A673 (cell line): ENCODE measurements around the gene HMGXB3.
"Not testable (repeated sequence)": the region's sequence is repeated elsewhere in the genome, so short reads cannot be mapped to it uniquely, and the experiment has no call there.

Source experiments
- EZH2 ChIP-seq: fragments of 200-600 bp; sonication (generic); IDR thresholded peaks from 2 replicates; pipeline ENCODE4 v1.6.1; 2017; ENCODE audit warnings: borderline replicate concordance, low read depth, mild to moderate bottlenecking, mixed read lengths, antibody characterized with exemption, low read length; ENCODE audit not compliant: poor library complexity, severe bottlenecking
- TF ChIP-seq, protein P1 (sequence below): fragments of 300-800, 200-600 bp; sonication (generic); conservative IDR thresholded peaks from 2 replicates; pipeline ENCODE4 v1.5.1; 2017; ENCODE audit warnings: low read depth, mild to moderate bottlenecking, antibody characterized with exemption, low read length, moderate library complexity, mixed read lengths

DNA sequence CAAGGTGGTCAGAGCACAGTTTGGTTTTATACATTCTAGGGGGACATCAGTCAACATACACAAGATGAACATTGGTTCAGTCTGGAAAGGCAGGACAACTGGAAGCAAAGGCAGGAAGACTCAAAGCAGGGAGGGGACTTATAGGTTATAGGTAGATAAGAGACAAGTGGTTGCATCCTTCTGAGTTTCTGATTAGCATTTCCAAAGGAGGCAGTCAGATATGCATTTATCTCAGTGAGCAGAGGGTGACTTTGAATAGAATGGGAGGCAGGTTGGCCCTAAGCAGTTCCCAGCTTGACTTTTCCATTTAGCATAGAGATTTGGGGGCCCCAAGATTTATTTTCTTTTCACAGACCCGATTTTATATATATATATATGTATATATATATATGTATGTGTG, 27.5 kb downstream of the HMGXB3 start:
- TF ChIP-seq, protein P1, sequence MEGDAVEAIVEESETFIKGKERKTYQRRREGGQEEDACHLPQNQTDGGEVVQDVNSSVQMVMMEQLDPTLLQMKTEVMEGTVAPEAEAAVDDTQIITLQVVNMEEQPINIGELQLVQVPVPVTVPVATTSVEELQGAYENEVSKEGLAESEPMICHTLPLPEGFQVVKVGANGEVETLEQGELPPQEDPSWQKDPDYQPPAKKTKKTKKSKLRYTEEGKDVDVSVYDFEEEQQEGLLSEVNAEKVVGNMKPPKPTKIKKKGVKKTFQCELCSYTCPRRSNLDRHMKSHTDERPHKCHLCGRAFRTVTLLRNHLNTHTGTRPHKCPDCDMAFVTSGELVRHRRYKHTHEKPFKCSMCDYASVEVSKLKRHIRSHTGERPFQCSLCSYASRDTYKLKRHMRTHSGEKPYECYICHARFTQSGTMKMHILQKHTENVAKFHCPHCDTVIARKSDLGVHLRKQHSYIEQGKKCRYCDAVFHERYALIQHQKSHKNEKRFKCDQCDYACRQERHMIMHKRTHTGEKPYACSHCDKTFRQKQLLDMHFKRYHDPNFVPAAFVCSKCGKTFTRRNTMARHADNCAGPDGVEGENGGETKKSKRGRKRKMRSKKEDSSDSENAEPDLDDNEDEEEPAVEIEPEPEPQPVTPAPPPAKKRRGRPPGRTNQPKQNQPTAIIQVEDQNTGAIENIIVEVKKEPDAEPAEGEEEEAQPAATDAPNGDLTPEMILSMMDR = not testable (repeated sequence)
- TF ChIP-seq EZH2 = not testable (repeated sequence)
